ENCODE measurements around the gene FURIN.

FURIN gene

DNA sequence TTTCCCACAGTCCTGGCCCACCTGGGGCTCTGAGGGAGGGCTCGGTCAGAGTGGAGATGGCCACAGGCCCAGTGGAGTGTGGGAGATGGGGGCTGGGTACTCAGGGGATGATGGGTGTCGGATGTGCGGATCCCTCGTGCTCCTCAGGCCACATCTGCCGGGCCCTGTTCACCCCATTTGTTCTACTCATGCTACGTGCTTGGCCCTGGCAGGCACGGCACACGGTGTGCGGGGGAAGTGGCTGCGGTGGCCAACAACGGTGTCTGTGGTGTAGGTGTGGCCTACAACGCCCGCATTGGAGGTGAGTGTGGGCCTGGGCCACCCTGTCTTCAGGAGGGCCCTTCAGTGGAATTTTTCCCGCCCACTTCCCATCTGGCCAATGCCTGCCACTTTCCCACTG, 8.9 kb downstream of the FURIN start:
- Histone ChIP-seq H3K27me3 (replicated peaks; ENCODE audit: control insufficient read depth, insufficient read depth, low read length) (no peaks in the 10 kb centered on the region), H3K4me3 (replicated peaks; ENCODE audit: low read depth, low read length) (no peak overlapping the region), H3K36me3 (ENCODE audit: control insufficient read depth, insufficient read depth, low read length) (peaks cover 36% of the 10 kb centered on the region)
- peak; percentile 6 for DNase-seq (ENCODE audit: extremely low read depth, insufficient read length)
- TF ChIP-seq, protein P1, sequence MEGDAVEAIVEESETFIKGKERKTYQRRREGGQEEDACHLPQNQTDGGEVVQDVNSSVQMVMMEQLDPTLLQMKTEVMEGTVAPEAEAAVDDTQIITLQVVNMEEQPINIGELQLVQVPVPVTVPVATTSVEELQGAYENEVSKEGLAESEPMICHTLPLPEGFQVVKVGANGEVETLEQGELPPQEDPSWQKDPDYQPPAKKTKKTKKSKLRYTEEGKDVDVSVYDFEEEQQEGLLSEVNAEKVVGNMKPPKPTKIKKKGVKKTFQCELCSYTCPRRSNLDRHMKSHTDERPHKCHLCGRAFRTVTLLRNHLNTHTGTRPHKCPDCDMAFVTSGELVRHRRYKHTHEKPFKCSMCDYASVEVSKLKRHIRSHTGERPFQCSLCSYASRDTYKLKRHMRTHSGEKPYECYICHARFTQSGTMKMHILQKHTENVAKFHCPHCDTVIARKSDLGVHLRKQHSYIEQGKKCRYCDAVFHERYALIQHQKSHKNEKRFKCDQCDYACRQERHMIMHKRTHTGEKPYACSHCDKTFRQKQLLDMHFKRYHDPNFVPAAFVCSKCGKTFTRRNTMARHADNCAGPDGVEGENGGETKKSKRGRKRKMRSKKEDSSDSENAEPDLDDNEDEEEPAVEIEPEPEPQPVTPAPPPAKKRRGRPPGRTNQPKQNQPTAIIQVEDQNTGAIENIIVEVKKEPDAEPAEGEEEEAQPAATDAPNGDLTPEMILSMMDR (IDR thresholded peaks at IDR 0.05; ENCODE audit: insufficient read depth, low read length, poor library complexity, severe bottlenecking), result no peak

DNA sequence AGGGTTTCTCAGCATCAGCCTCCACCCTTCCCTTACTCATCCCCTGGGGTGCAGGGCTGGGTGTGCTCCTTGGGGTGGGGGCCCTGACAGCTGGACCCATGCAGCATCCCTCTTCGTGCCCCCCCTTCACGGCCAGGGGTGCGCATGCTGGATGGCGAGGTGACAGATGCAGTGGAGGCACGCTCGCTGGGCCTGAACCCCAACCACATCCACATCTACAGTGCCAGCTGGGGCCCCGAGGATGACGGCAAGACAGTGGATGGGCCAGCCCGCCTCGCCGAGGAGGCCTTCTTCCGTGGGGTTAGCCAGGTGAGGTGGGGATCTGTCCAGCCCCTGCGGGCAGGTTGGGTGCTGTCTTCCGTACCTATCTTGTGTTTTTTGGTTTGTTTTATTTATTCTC, 9.6 kb downstream of the FURIN start:
- TF ChIP-seq, protein P1 (IDR thresholded peaks at IDR 0.05; ENCODE audit: insufficient read depth, low read length, poor library complexity, severe bottlenecking), result no peak
- H3K4me3 ChIP-seq (replicated peaks; ENCODE audit: low read depth, low read length), result no peak overlapping the region
- peaks cover 38% of the 10 kb centered on the region for H3K36me3 ChIP-seq (ENCODE audit: control insufficient read depth, insufficient read depth, low read length)
- H3K27me3 ChIP-seq (replicated peaks; ENCODE audit: control insufficient read depth, insufficient read depth, low read length), result no peaks in the 10 kb centered on the region
- peak; percentile 2 for DNase-seq (ENCODE audit: extremely low read depth, insufficient read length)

DNA sequence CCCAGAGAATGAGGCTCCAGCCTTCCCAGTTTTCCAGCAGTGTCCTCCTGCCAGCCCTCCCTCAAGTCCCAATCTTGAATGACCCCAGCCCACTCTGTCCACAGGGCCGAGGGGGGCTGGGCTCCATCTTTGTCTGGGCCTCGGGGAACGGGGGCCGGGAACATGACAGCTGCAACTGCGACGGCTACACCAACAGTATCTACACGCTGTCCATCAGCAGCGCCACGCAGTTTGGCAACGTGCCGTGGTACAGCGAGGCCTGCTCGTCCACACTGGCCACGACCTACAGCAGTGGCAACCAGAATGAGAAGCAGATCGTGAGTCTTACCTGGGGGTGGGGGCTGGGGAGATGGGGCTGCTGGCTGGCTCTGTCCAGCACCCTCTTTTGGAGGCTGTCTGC, 10.3 kb downstream of the FURIN start:
- Histone ChIP-seq H3K27me3 (replicated peaks; ENCODE audit: control insufficient read depth, insufficient read depth, low read length) (no peaks in the 10 kb centered on the region), H3K36me3 (ENCODE audit: control insufficient read depth, insufficient read depth, low read length) (peaks cover 38% of the 10 kb centered on the region), H3K4me3 (replicated peaks; ENCODE audit: low read depth, low read length) (no peak overlapping the region)
- DNase-seq (ENCODE audit: extremely low read depth, insufficient read length), result peak; percentile 3
- TF ChIP-seq, protein P1 (IDR thresholded peaks at IDR 0.05; ENCODE audit: insufficient read depth, low read length, poor library complexity, severe bottlenecking), result no peak

DNA sequence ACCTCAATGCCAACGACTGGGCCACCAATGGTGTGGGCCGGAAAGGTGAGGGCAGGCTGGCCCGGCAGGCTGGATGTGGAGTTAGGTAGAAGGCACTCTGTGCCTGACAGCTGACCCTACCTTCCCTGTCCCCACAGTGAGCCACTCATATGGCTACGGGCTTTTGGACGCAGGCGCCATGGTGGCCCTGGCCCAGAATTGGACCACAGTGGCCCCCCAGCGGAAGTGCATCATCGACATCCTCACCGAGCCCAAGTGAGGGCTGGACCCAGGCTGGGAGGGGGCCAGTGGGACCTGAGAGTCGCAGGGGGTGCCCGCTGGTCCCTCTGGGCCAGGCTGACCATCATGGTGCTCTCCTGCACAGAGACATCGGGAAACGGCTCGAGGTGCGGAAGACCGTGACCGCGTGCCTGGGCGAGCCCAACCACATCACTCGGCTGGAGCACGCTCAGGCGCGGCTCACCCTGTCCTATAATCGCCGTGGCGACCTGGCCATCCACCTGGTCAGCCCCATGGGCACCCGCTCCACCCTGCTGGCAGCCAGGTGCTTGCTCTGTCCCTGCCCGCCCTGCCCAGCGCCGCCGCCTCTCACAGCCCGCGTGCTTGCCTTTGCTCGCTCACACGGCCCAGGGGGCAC, 11.5 kb downstream of the FURIN start:
- TF ChIP-seq, protein P1 (IDR thresholded peaks at IDR 0.05; ENCODE audit: insufficient read depth, low read length, poor library complexity, severe bottlenecking), result no peak
- Histone ChIP-seq H3K4me3 (replicated peaks; ENCODE audit: low read depth, low read length) (no peak overlapping the region), H3K27me3 (replicated peaks; ENCODE audit: control insufficient read depth, insufficient read depth, low read length) (no peaks in the 10 kb centered on the region), H3K36me3 (ENCODE audit: control insufficient read depth, insufficient read depth, low read length) (peaks cover 38% of the 10 kb centered on the region)
- DNase-seq (ENCODE audit: extremely low read depth, insufficient read length), result no peak

DNA sequence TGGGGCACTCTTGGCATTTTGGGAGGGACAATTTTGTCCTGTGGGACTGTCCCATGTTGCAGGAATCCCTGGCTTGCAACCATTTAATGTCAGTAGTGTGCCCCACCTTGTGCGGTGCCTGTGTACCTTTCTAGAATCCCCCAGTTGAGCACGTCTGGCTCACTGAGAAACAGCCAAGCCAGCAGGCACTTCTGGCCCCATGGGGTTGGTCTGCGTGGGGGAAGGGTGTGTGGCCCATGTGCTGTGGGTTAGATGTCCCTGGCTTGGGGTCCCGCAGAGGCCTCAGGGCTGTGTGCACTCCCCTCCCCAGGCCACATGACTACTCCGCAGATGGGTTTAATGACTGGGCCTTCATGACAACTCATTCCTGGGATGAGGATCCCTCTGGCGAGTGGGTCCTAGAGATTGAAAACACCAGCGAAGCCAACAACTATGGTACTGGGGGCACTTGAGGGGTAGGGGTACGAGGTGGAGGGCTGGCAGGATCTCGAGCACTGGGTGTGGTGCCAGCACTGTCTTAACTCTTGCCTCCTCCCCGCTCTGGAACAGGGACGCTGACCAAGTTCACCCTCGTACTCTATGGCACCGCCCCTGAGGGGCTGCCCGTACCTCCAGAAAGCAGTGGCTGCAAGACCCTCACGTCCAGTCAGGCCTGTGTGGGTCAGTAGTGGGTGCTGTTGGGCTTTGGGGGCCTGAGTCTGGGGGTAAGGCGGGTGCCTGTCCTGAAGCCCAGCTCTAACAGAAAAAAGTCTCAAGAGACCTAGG, 12.2 kb downstream of the FURIN start:
- no peak overlapping the region for H3K4me3 ChIP-seq (replicated peaks; ENCODE audit: low read depth, low read length)
- no peak for DNase-seq (ENCODE audit: extremely low read depth, insufficient read length)
- H3K36me3 ChIP-seq (ENCODE audit: control insufficient read depth, insufficient read depth, low read length), result peaks cover 38% of the 10 kb centered on the region
- TF ChIP-seq, protein P1 (IDR thresholded peaks at IDR 0.05; ENCODE audit: insufficient read depth, low read length, poor library complexity, severe bottlenecking), result no peak
- H3K27me3 ChIP-seq (replicated peaks; ENCODE audit: control insufficient read depth, insufficient read depth, low read length), result no peaks in the 10 kb centered on the region

Measured in GM06990 (cell line).